Measurements from ENCODE around the gene PARP6.

The PARP6 gene

DNA sequence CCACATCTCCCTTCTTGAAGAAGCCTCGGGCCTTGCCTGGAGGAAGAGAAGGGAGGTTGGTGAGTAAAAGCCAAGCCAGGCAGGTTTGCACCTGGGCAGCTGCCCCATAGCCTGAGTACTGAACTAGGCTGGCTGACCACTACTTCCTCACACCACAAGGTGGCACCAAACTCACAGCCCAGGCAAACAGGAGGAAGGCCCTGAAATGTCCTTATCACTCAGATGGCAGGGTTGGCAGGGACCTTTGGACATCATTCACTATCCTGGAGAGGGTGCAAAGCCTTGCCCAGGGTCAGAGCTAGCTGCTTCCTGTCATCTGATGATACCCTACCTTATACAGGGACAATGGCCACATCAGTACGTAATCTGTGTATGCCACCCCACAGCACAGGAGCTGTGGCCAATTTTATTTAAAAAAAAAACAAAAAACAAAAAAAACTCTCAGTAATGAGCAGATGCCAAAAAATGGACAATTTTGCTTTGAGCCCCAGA, 72.6 kb downstream of the PARP6 start:
- no peak for DNase-seq

DNA sequence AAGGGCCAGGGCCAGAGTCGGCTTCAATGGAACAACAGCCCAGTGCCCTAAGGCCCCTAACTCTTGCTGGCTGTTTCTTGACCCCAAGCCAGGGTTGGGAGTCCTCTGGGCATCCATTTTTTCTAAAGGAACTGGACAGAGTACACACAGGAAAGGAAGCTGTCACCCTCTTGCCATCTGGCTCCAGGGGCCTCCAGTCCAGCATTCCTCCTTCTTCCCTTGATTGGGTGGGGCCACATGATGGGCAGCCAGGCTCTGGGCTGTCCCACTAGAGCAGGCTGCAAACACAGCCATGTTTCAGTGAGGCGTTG, 73.2 kb downstream of the PARP6 start:
- no peak for DNase-seq

DNA sequence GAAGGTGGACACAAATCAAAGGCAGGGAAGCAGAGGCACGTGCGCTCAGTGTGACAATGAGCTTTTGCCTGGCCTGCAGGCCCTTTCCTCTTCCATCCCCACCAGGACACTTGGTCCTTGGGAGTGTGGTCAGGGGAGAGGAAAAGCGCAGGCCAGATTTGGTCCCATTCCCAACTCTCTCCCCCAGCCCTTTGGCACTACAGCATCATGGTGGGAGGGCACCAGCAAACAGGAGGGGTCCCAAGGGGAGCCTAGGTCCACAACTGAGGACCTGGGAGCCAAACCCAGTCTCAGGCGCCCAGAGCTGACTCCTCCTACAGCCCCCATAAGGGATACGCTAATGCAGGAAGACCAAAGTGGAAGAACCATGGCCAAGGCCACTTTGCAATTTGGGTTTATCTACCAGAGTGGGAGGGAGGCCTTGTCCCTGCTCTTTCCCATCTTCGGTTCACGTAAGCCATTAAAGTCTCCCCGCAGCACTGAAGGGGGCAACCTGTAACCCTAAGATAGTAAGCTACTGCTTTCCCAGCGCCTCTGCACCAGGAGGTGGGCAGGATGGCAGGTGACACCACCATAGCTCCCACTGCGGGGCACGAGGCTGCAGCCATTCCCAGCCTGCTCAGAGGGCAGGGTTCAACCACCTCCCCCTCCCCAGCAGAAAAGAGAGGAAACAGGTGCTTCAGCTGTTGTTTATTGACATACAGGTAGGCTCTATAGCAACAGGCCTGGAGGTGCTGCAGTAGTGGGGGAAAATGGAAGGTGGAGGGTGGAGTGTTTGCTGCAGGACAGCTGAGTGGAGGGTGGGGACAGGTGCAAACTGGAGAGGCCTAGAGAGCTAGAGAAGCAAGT, 73.8 kb downstream of the PARP6 start:
- DNase-seq, result no peak

DNA sequence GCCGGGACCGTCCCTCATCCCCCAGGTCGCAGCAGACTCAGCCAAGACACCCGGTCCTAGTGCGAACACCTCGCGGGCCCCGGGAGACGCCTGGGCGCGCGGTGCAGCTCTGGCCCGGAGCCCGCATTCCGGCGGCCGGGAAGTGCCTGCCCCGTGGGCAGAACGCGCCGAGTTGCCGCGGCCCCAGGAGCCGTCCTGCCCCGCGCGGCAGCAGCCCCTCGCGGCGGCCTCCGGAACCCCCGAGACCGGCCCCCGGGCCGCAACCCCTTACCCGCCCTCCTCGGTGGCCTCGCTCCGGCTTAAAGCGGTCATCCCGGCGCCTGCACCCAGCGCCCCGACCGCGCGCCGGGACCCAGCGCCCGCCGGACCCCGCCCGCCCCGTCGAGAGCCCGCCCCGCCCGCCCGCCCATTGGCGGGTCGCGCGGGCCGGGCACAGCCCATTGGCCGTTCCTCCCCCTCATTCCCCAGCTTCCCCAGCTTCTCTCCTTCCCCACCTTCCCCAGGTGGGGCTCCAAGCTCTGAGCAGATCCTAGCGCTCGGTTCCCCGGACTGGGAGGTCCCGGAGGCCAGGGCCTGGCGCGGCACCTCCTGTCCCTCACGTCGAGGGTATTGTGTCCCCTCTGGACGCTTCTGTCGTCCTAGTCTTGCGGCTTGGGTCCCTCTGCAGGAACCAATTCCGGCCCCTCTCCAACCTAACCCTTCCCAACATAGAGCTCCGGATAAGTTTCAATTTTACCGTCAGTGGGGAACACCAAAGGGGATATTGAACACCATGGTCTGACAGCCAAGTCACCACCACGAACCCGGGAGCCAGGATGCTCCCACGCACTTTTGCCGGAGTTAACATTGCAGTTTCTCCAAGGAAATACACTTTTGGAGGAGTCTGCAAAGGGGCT, 74.6 kb downstream of the PARP6 start, which contains the start of gene GRAMD2A:
GRAMD2A (minus strand) TSS at position 328 of the 896 bp plus-strand sequence.
- DNase-seq, result no peak

DNA sequence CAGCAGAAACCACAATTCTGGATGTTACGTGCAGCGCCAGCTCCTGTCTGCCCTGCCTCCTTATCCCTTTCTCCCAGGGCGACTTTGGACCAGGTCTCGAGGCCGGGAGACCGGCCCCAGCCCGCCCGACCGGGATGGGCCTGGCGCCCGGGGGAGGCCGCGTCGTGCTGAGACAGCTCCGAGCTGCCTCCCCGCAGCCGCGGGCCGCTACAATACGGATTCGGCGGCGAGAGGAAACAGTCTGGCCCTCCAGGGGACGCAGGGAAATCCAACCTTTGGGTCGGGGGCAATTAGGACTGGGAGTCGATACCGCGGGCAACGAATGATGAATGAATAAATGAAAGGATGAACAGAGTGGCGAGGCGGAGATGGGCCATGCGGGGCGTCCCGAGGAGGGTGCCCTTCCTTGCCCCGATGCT, 75.3 kb downstream of the PARP6 start:
- DNase-seq, result no peak

DNA sequence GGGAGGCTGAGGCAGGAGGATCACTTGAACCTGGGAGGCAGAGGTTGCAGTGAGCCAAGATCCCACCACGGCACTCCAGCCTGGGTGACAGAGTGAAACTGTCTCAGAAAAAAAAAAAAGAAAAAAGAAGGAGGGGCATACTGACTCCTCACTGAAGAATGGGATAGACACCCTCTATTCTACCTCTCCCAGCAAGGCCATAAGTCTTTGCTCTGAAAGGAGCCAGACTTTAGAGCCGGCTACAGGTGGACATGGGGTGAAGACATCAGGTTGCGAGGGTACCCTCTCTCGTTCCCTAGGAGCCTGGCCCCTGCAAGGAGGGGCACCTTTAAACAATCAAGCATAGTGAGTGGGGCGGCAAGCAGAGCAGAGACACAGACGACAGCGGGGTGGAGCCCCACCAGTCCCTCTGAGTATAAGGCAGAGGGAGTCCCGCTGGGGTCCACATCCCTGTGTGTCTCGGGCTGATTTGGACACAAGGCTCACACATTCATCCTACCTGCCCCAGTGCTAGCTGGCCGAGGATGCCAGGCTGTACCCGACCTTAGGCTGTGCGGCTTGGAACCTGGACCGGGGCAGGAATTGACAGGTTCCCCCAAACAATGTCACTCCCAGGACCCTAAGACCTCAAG, 75.8 kb downstream of the PARP6 start:
- DNase-seq, result no peak

DNA sequence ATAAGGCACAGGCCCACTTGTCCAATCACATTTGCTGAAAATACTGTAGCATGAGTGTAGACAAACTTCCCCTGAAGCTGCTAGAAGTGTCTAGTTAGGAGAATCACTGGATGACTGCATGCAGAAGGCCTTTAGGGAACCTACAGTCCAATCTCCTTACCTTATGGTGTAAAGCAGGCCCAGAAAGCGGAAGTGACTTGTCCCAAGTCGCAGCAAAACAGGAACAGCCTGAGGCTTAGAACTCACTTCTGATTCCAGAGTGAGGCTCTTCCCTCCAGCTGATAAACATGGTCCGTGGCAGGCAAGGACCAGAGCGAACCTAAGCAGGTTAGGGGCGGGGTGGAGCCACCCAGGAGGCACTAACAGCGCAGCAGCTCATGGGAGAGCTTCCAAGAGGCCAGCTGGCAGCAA, 77.2 kb downstream of the PARP6 start:
- no peak for DNase-seq

DNA sequence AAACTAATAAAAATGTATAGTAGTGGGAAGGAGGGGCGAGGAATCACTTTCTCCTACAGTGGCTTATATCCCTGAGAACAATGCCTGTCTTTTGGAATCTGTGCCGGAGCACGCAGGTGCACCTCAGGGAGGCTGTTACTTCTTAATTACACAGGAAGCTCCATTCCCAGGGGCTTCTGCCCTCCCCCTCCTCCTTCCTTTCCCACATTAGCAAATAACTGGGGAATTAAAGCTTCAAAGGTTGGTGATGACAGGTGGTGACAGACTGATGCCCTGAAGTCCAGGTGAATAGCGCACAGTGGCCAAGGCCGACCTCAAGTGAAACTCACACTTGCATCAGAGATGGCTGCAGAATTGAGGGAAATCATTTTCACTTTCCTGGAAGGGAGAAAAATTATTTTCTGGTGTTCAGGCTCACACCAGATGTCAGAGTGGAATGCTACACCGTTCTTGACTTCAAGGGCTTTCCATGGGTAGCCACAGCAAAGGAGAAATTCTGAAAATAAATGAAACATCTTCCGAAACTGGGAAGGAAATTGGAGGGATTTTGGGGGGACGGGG, 78.4 kb downstream of the PARP6 start:
- DNase-seq, result no peak

DNA sequence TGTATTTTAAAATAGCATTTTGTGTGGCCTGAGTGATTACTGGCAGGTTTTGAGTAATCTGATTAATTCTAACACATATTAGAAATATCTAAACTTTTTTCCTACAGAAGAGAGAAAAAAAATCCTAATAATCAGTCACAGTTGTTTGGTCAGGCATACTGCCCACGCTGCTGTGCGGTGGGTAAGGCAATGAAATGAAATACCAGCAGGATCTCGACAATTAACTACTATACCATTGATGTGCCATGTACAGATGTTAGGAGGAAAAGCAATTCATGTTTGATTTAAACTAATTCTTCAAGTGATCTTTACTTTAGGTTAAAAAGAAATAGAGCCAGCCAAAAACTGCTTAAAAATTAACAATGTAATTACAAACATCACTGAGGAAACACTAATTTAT, 79.9 kb downstream of the PARP6 start:
- DNase-seq, result no peak
